Fibroblast of lung (primary cell): ENCODE measurements around the gene ST8SIA4. TPM values are rescaled to one million over a fixed set of nuclear protein-coding genes. Genes with fewer than 3 reads are reported as not detected.
A peak's percentile ranks its signal among the peaks of the same experiment; 100 is the strongest.

Experiments
- DNase-seq, 2 donors: peaks; one replicate each; pipeline versions ENCODE4 v3.0.0 to v3.0.0-alpha.2; 2010; ENCODE audit warnings: low read depth in 2 of 2
- H2AFZ ChIP-seq: 2 replicates; pipeline ENCODE4 v1.5.1; 2012; ENCODE audit warnings: low read length, control low read depth, inconsistent platforms
- H3K27ac ChIP-seq: 2 replicates; pipeline ENCODE4 v1.5.1; 2011; ENCODE audit warnings: low read length, control low read depth; ENCODE audit not compliant: insufficient read depth
- H3K27me3 ChIP-seq: 2 replicates; pipeline ENCODE4 v1.5.1; 2011; ENCODE audit warnings: mild to moderate bottlenecking, low read length; ENCODE audit not compliant: control insufficient read depth, insufficient read depth
- H3K36me3 ChIP-seq: 2 replicates; pipeline ENCODE4 v1.5.1; 2011; ENCODE audit warnings: low read length; ENCODE audit not compliant: control insufficient read depth, insufficient read depth
- H3K4me1 ChIP-seq: 2 replicates; pipeline ENCODE4 v1.5.1; 2011; ENCODE audit warnings: low read length; ENCODE audit not compliant: control insufficient read depth, insufficient read depth; ENCODE audit errors: extremely low read depth
- H3K4me2 ChIP-seq: 2 replicates; pipeline ENCODE4 v1.5.1; 2011; ENCODE audit warnings: low read length, control low read depth; ENCODE audit not compliant: insufficient read depth; ENCODE audit errors: extremely low read depth
- H3K4me3 ChIP-seq, 4 experiments: fragments of 200-600 bp in 1 of 4; sonication (generic) in 1 of 4; replicated peaks in 1 of 4; 2 replicates each; pipeline ENCODE4 v1.5.1; 2011 to 2016; ENCODE audit warnings: low read length in 4 of 4, low read depth in 3 of 4, mild to moderate bottlenecking in 3 of 4, control low read depth in 2 of 4, inconsistent platforms in 1 of 4, mixed read lengths in 1 of 4; ENCODE audit not compliant: insufficient read depth in 1 of 4; ENCODE audit errors: control extremely low read depth in 1 of 4
- H3K79me2 ChIP-seq: 2 replicates; pipeline ENCODE4 v1.5.1; 2012; ENCODE audit warnings: mild to moderate bottlenecking, low read length, inconsistent platforms; ENCODE audit not compliant: control insufficient read depth, insufficient read depth
- H3K9ac ChIP-seq: 2 replicates; pipeline ENCODE4 v1.5.1; 2011; ENCODE audit warnings: mild to moderate bottlenecking, low read length, control low read depth; ENCODE audit not compliant: insufficient read depth
- H3K9me3 ChIP-seq: 2 replicates; pipeline ENCODE4 v1.5.1; 2012; ENCODE audit warnings: low read depth, low read length; ENCODE audit not compliant: control insufficient read depth, insufficient read depth
- H4K20me1 ChIP-seq: 2 replicates; pipeline ENCODE4 v1.5.1; 2011; ENCODE audit warnings: low read length; ENCODE audit not compliant: control insufficient read depth, insufficient read depth; ENCODE audit errors: extremely low read depth
- EZH2 ChIP-seq: IDR thresholded peaks from 2 replicates; pipeline ENCODE4 v1.5.1; 2012; ENCODE audit warnings: low read length, control low read depth, mild to moderate bottlenecking; ENCODE audit errors: missing control alignments
- polyA plus RNA-seq, 2 donors: library from polyadenylated mRNA; depleted of rRNA in 1 of 2; stranded (reverse) in 1 of 2; unstranded in 1 of 2; fragments of >200 nt; gene quantifications; 2 replicates each; pipeline ENCODE4 v1.2.1, GENCODE V29; 2011 to 2012; ENCODE audit warnings: missing spikeins in 1 of 2
- total RNA-seq: library from RNA; depleted of rRNA; stranded (reverse); fragments of >200 nt; gene quantifications from 2 replicates; pipeline ENCODE4 v1.2.1, GENCODE V29; 2014
- TF ChIP-seq, protein P1 (sequence below), 2 donors: IDR thresholded peaks in 1 of 2; conservative IDR thresholded peaks in 1 of 2; 1 replicate in 1 of 2; 2 replicates in 1 of 2; pipeline ENCODE4 v1.5.1; 2011 to 2012; ENCODE audit warnings: low read length in 2 of 2, control low read depth in 1 of 2, inconsistent platforms in 1 of 2, low read depth in 1 of 2, mild to moderate bottlenecking in 1 of 2

ST8SIA4 gene
- total and polyA plus RNA-seq, 2 donors (not counting 1 experiment from before 2014, with no cell fraction given) = 0.02 to 0.33 TPM

DNA sequence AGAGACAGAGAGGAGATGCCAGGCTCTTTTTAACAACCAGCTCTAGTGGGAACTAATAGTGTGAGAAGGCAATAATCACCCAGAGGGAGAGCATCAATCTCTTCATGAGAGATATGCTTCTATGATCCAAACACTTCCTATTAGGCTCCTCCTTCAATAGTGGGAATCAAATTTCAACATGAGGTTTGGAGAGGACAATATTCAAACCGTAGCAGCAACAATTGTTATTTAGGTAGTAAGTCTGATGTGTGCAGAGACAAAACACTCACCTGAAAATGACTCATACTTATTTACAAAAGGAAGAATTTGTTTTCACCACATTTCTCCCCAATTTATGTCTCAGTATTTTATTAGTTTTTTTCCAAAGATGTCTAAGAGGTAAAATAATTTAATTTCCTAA lies 144.3 kb downstream of the ST8SIA4 start:
- Histone ChIP-seq H3K9me3 (no peaks in the 10 kb centered on the region), H3K27me3 (no peaks in the 10 kb centered on the region), H3K79me2 (no peaks in the 10 kb centered on the region), H3K9ac (no peak overlapping the region), H4K20me1 (no peaks in the 10 kb centered on the region), H3K4me1 (no peaks in the 10 kb centered on the region), H3K4me3 (no peak overlapping the region), H3K27ac (no peak overlapping the region), H2AFZ (no peak overlapping the region), H3K36me3 (no peaks in the 10 kb centered on the region), H3K4me2 (no peak overlapping the region)
- no peak for TF ChIP-seq EZH2
- TF ChIP-seq, protein P1, sequence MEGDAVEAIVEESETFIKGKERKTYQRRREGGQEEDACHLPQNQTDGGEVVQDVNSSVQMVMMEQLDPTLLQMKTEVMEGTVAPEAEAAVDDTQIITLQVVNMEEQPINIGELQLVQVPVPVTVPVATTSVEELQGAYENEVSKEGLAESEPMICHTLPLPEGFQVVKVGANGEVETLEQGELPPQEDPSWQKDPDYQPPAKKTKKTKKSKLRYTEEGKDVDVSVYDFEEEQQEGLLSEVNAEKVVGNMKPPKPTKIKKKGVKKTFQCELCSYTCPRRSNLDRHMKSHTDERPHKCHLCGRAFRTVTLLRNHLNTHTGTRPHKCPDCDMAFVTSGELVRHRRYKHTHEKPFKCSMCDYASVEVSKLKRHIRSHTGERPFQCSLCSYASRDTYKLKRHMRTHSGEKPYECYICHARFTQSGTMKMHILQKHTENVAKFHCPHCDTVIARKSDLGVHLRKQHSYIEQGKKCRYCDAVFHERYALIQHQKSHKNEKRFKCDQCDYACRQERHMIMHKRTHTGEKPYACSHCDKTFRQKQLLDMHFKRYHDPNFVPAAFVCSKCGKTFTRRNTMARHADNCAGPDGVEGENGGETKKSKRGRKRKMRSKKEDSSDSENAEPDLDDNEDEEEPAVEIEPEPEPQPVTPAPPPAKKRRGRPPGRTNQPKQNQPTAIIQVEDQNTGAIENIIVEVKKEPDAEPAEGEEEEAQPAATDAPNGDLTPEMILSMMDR (conservative IDR thresholded peaks at IDR 0.05 in 1 of 2, IDR thresholded peaks at IDR 0.05 in 1 of 2; ENCODE audit: low read depth in 1 of 2, low read length in 2 of 2) = no peak
- no peak for DNase-seq

DNA sequence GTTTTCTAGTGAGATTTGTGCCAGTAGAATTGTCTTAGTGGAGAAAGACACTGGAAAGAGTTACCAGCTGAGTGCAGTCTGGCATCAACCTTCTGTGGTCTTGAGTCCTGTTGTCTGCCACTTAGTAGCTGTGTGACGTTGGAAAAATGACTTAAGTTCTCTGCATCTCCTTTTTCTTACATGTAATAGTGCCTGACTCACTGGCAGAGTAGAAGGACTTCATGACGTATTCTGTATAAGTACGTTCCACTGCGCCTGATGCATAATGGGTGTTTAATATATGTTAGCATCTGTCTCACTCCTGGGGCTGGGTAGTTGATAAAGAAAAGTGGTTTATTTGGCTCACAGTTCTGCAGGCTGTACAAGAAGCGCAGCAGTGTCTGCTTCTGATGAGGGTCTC lies 144.8 kb downstream of the ST8SIA4 start:
- no peak overlapping the region for H3K4me2 ChIP-seq
- no peak overlapping the region for H3K9ac ChIP-seq
- peak in 1 of 2 donors; percentile 51 for DNase-seq
- H3K27me3 ChIP-seq = no peaks in the 10 kb centered on the region
- H3K4me3 ChIP-seq = no peak overlapping the region
- no peaks in the 10 kb centered on the region for H3K9me3 ChIP-seq
- H3K4me1 ChIP-seq = no peaks in the 10 kb centered on the region
- no peak for TF ChIP-seq EZH2
- TF ChIP-seq, protein P1 (conservative IDR thresholded peaks at IDR 0.05 in 1 of 2, IDR thresholded peaks at IDR 0.05 in 1 of 2; ENCODE audit: low read depth in 1 of 2, low read length in 2 of 2) = no peak
- H3K79me2 ChIP-seq = no peaks in the 10 kb centered on the region
- no peak overlapping the region for H3K27ac ChIP-seq
- H2AFZ ChIP-seq = no peak overlapping the region
- no peaks in the 10 kb centered on the region for H3K36me3 ChIP-seq
- no peaks in the 10 kb centered on the region for H4K20me1 ChIP-seq

DNA sequence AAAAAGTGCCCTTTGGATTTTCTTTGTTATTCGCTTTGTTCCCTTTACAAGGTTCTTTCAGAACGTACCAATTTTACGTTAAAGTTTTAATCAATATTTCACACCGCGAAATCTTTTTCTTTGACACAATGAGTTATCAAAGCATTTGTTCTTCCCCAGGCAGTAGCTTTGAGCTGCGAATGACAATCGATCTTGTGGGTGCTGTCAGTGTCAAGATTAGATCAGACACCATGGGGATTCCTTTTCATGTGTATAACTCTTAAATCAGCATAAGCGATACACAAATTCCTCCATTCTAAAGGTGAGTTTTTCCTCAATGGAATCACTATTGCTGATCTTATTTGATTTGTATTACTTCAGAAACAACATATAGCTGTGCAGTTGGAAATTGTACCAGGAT lies 145.5 kb downstream of the ST8SIA4 start:
- no peaks in the 10 kb centered on the region for H4K20me1 ChIP-seq
- H3K9me3 ChIP-seq = no peaks in the 10 kb centered on the region
- no peaks in the 10 kb centered on the region for H3K4me1 ChIP-seq
- no peaks in the 10 kb centered on the region for H3K36me3 ChIP-seq
- H3K27me3 ChIP-seq = no peaks in the 10 kb centered on the region
- DNase-seq = no peak
- no peak overlapping the region for H3K9ac ChIP-seq
- no peak overlapping the region for H3K4me2 ChIP-seq
- no peaks in the 10 kb centered on the region for H3K79me2 ChIP-seq
- no peak overlapping the region for H3K4me3 ChIP-seq
- H3K27ac ChIP-seq = no peak overlapping the region
- no peak overlapping the region for H2AFZ ChIP-seq
- no peak for TF ChIP-seq EZH2
- TF ChIP-seq, protein P1 (conservative IDR thresholded peaks at IDR 0.05 in 1 of 2, IDR thresholded peaks at IDR 0.05 in 1 of 2; ENCODE audit: low read depth in 1 of 2, low read length in 2 of 2) = no peak
